HG03103 (cell line): Measurements from ENCODE around the gene RAD51B.
"Not testable (repeated sequence)": the region's sequence is repeated elsewhere in the genome, so short reads cannot be mapped to it uniquely, and the experiment has no call there.

Experiments
- ATAC-seq: cut with Tn5 transposase; IDR thresholded peaks from one replicate; pipeline ENCODE4 v1.9.1; 2021; ENCODE audit warnings: low read depth; ENCODE audit not compliant: unreplicated experiment

Gene RAD51B

GRCh38 chr14:68752271-68753006, 932.9 kb downstream of the RAD51B start:
- no peak for ATAC-seq

- ATAC-seq = no peak
These were observed 934.1 kb downstream of the RAD51B start for GRCh38 chr14:68753690-68754089.

GRCh38 chr14:68755016-68755353, 935.4 kb downstream of the RAD51B start:
- no peak for ATAC-seq

GRCh38 chr14:68756000-68756481, 936.5 kb downstream of the RAD51B start:
- no peak for ATAC-seq

GRCh38 chr14:68756734-68757133, 937.2 kb downstream of the RAD51B start:
- no peak for ATAC-seq

GRCh38 chr14:68757618-68758081, 938.1 kb downstream of the RAD51B start:
- ATAC-seq = no peak

- no peak for ATAC-seq
These were observed 938.7 kb downstream of the RAD51B start for GRCh38 chr14:68758301-68758700.

GRCh38 chr14:68759017-68759560, 939.5 kb downstream of the RAD51B start:
- no peak for ATAC-seq

GRCh38 chr14:68759937-68760336, 940.4 kb downstream of the RAD51B start:
- no peak for ATAC-seq

- no peak for ATAC-seq
These were observed 941.2 kb downstream of the RAD51B start for GRCh38 chr14:68760761-68761160.

- ATAC-seq = no peak
These were observed 941.8 kb downstream of the RAD51B start for GRCh38 chr14:68761391-68761790.

GRCh38 chr14:68762953-68763764, 943.6 kb downstream of the RAD51B start:
- no peak for ATAC-seq

- not testable (repeated sequence) for ATAC-seq
These were observed 944.3 kb downstream of the RAD51B start for GRCh38 chr14:68763843-68764242.

GRCh38 chr14:68766299-68767247, 947.0 kb downstream of the RAD51B start:
- no peak for ATAC-seq

GRCh38 chr14:68767248-68767645, 947.7 kb downstream of the RAD51B start:
- ATAC-seq = no peak

GRCh38 chr14:68768316-68768715, 948.7 kb downstream of the RAD51B start:
- ATAC-seq = no peak

- ATAC-seq = no peak
These were observed 950.5 kb downstream of the RAD51B start for GRCh38 chr14:68770051-68770450.

- ATAC-seq = no peak
These were observed 951.1 kb downstream of the RAD51B start for GRCh38 chr14:68770553-68771286.

- no peak for ATAC-seq
These were observed 952.1 kb downstream of the RAD51B start for GRCh38 chr14:68771631-68772030.
